HG02610 (cell line): ENCODE data around the gene GART.
A peak's percentile ranks its signal among the peaks of the same experiment; 100 is the strongest.

ENCODE experiments used
- ATAC-seq: cut with Tn5 transposase; IDR thresholded peaks from one replicate; pipeline ENCODE4 v1.9.1; 2021; ENCODE audit warnings: mild to moderate bottlenecking, moderate library complexity; ENCODE audit not compliant: unreplicated experiment

The GART gene

GRCh38 chr21:33554236-33554981 is 12.5 kb upstream of the GART start:
- ATAC-seq = no peak

GRCh38 chr21:33552999-33553598 is 11.2 kb upstream of the GART start:
- ATAC-seq = no peak

GRCh38 chr21:33552093-33552998 is 10.4 kb upstream of the GART start:
- ATAC-seq = no peak

GRCh38 chr21:33551664-33552063 is 9.7 kb upstream of the GART start:
- no peak for ATAC-seq

- ATAC-seq = no peak
Observed at GRCh38 chr21:33550772-33551660, 9.1 kb upstream of the GART start.

- ATAC-seq = no peak
Observed at GRCh38 chr21:33549848-33550771, 8.2 kb upstream of the GART start.

- ATAC-seq = no peak
Observed at GRCh38 chr21:33546086-33546485, 4.2 kb upstream of the GART start.

GRCh38 chr21:33544451-33545195 is 2.7 kb upstream of the GART start:
- ATAC-seq = no peak

- peak; percentile 5 for ATAC-seq
Observed at GRCh38 chr21:33543505-33544129, 1.7 kb upstream of the GART start.

- ATAC-seq = peak; percentile 95
Observed at GRCh38 chr21:33542640-33543504, 955 bp upstream of the GART start, which contains the start of gene SON. SON (plus strand) TSS chr21:33543038; CDS start chr21:33543093, 55 bp downstream.

- ATAC-seq = no peak
Observed at GRCh38 chr21:33541105-33541711, 709 bp downstream of the GART start.

- no peak for ATAC-seq
Observed at GRCh38 chr21:33540711-33541104, 1.2 kb downstream of the GART start.

- no peak for ATAC-seq
Observed at GRCh38 chr21:33539616-33540015, 2.3 kb downstream of the GART start.

GRCh38 chr21:33537212-33537611 is 4.7 kb downstream of the GART start:
- no peak for ATAC-seq

GRCh38 chr21:33531007-33531406 is 10.9 kb downstream of the GART start:
- ATAC-seq = no peak

GRCh38 chr21:33522953-33523349 is 19.0 kb downstream of the GART start:
- no peak for ATAC-seq
